KMS-11 (cell line): ENCODE data around the gene TSNAXIP1.
A peak's percentile ranks its signal among the peaks of the same experiment; 100 is the strongest.

Experiments used
- H2AFZ ChIP-seq: fragments of 200-600 bp; sonication (generic); 2 replicates; pipeline ENCODE4 v1.6.1; 2016; ENCODE audit warnings: antibody characterized with exemption, mixed run types, low read depth
- H3K27ac ChIP-seq: fragments of 200-600 bp; sonication (generic); 2 replicates; pipeline ENCODE4 v1.6.1; 2016; ENCODE audit warnings: mild to moderate bottlenecking, mixed run types
- H3K27me3 ChIP-seq: fragments of 200-600 bp; sonication (generic); 2 replicates; pipeline ENCODE4 v1.6.1; 2017; ENCODE audit warnings: mild to moderate bottlenecking, low read depth, mixed run types, moderate library complexity; ENCODE audit not compliant: insufficient read depth
- H3K36me3 ChIP-seq: fragments of 200-600 bp; sonication (generic); 2 replicates; pipeline ENCODE4 v1.6.1; 2017; ENCODE audit warnings: mild to moderate bottlenecking, mixed run types; ENCODE audit not compliant: insufficient read depth
- H3K4me1 ChIP-seq: fragments of 200-600 bp; sonication (generic); 2 replicates; pipeline ENCODE4 v1.6.1; 2016; ENCODE audit warnings: mild to moderate bottlenecking, low read depth, mixed run types; ENCODE audit not compliant: poor library complexity, severe bottlenecking
- H3K4me2 ChIP-seq: fragments of 200-600 bp; sonication (generic); 2 replicates; pipeline ENCODE4 v1.7.0; 2016; ENCODE audit warnings: mild to moderate bottlenecking, mixed run types
- H3K4me3 ChIP-seq: fragments of 200-600 bp; sonication (generic); IDR thresholded peaks from 2 replicates; pipeline ENCODE4 v1.6.1; 2017; ENCODE audit warnings: low read depth, low read length, mixed read lengths; ENCODE audit not compliant: insufficient read depth
- H3K79me2 ChIP-seq: fragments of 200-600 bp; sonication (generic); 2 replicates; pipeline ENCODE4 v1.6.1; 2016; ENCODE audit warnings: low read depth, mixed run types; ENCODE audit not compliant: insufficient read depth
- H3K9ac ChIP-seq: fragments of 200-600 bp; sonication (generic); 2 replicates; pipeline ENCODE4 v1.6.1; 2016; ENCODE audit warnings: mild to moderate bottlenecking, mixed run types
- H4K20me1 ChIP-seq: fragments of 200-600 bp; sonication (generic); 2 replicates; pipeline ENCODE4 v1.6.1; 2016; ENCODE audit warnings: mild to moderate bottlenecking, mixed run types; ENCODE audit not compliant: insufficient read depth
- CTCF ChIP-seq: fragments of 200-600 bp; sonication (generic); conservative IDR thresholded peaks from 2 replicates; pipeline ENCODE4 v1.6.1; 2017; ENCODE audit warnings: low read depth, mild to moderate bottlenecking, antibody characterized with exemption, low read length, moderate library complexity, mixed read lengths

TSNAXIP1 gene

GRCh38 chr16:67871256-67871655 is 64.6 kb downstream of the TSNAXIP1 start:
- Histone ChIP-seq H3K9ac (no peak overlapping the region), H3K4me2 (no peak overlapping the region), H3K27ac (peak overlapping the region; percentile 60; the same call in 1 of the 2 replicates), H4K20me1 (no peaks in the 10 kb centered on the region), H2AFZ (no peak overlapping the region), H3K27me3 (no peaks in the 10 kb centered on the region), H3K4me1 (peaks cover 51% of the 10 kb centered on the region), H3K79me2 (peaks cover 30% of the 10 kb centered on the region), H3K36me3 (peaks cover 4% of the 10 kb centered on the region; the same call in 1 of the 2 replicates), H3K4me3 (no peak overlapping the region)
- no peak for TF ChIP-seq CTCF

- no peaks in the 10 kb centered on the region for H3K27me3 ChIP-seq
- H3K9ac ChIP-seq: peak overlapping the region; percentile 86; the same call in 1 of the 2 replicates
- peaks cover 30% of the 10 kb centered on the region for H3K79me2 ChIP-seq
- no peak for TF ChIP-seq CTCF
- H3K36me3 ChIP-seq: peaks cover 2% of the 10 kb centered on the region; the same call in 1 of the 2 replicates
- peak overlapping the region; percentile 60 for H3K27ac ChIP-seq
- H2AFZ ChIP-seq: peak overlapping the region; percentile 70
- H3K4me3 ChIP-seq: no peak overlapping the region
- no peaks in the 10 kb centered on the region for H4K20me1 ChIP-seq
- peaks cover 51% of the 10 kb centered on the region for H3K4me1 ChIP-seq
- peak overlapping the region; percentile 89 for H3K4me2 ChIP-seq
Observed at GRCh38 chr16:67872131-67872630, 65.5 kb downstream of the TSNAXIP1 start.

GRCh38 chr16:67872631-67873434 is 66.1 kb downstream of the TSNAXIP1 start, which contains the start of gene EDC4:
Gene EDC4, plus strand, starts transcription at chr16:67873052. Its CDS starts 210 bp downstream, at chr16:67873262.
- Histone ChIP-seq H3K27ac (peak within 1 kb of the TSS; percentile 60), H3K27me3 (no peaks in the 10 kb centered on the region), H3K9ac (peak within 1 kb of the TSS; percentile 86), H3K4me1 (peaks cover 51% of the 10 kb centered on the region), H3K79me2 (peaks cover 30% of the 10 kb centered on the region), H3K4me3 (peak within 1 kb of the TSS; percentile 51), H3K4me2 (peak within 1 kb of the TSS; percentile 89), H4K20me1 (no peaks in the 10 kb centered on the region), H2AFZ (peak within 1 kb of the TSS; percentile 70), H3K36me3 (0 out of 2 replicates have a peak, but pooled peaks cover 4% of the 10 kb centered on the region)
- TF ChIP-seq CTCF: no peak

- Histone ChIP-seq H3K79me2 (peaks cover 30% of the 10 kb centered on the region), H4K20me1 (no peaks in the 10 kb centered on the region), H2AFZ (peak overlapping the region; percentile 70), H3K36me3 (peaks cover 9% of the 10 kb centered on the region; the same call in 1 of the 2 replicates), H3K27ac (peak overlapping the region; percentile 60), H3K27me3 (no peaks in the 10 kb centered on the region), H3K4me2 (peak overlapping the region; percentile 89), H3K4me3 (peak overlapping the region; percentile 51), H3K4me1 (peaks cover 51% of the 10 kb centered on the region), H3K9ac (peak overlapping the region; percentile 86)
- no peak for TF ChIP-seq CTCF
Observed at GRCh38 chr16:67873435-67874370, 67.0 kb downstream of the TSNAXIP1 start.
